ENCODE data around the gene ST8SIA6. TPM values are rescaled to one million over a fixed set of nuclear protein-coding genes. Genes with fewer than 3 reads are reported as not detected.

Gene ST8SIA6
- total RNA-seq, 2 donors from 2014 or later: 0.33 to 1.1 TPM

DNA sequence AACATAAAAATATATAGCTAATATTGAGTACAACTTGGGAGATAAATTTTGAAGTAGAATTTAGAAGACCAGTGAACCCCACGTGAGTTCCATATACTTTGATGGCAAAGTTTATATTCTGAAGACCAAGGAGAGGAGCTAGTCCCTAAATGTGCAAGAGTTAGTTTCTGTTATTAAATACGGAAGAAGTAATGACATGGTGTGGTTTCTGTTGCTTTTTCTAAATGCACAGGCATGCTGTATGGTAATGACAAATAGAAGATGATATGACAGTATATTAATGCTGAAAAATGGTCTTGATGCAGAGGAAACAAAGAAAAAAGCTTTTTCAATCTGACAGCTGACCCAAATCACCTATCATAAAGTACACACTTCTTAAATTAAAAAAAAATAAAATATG is 101.8 kb downstream of the ST8SIA6 start:
- WGBS, 2 experiments (ENCODE audit: insufficient coverage in 1 of 2, insufficient read length in 1 of 2): 91 to 92% methylated on average over 2 of the region's 2 CpGs
- no peak overlapping the region for H3K27ac Mint-ChIP-seq
- Histone ChIP-seq H3K4me3 (ENCODE audit: low read length) (no peak overlapping the region), H3K36me3 (ENCODE audit: control insufficient read depth, insufficient read depth, low read length) (no peaks in the 10 kb centered on the region), H3K9ac (ENCODE audit: extremely low read depth, low read length, poor library complexity, severe bottlenecking) (no peak overlapping the region), H3K9me3 (ENCODE audit: control insufficient read depth, low read length) (peaks cover 4% of the 10 kb centered on the region), H3K27me3 (ENCODE audit: control insufficient read depth, insufficient read depth, low read length, poor library complexity, severe bottlenecking) (no peaks in the 10 kb centered on the region), H3K4me1 (ENCODE audit: control insufficient read depth, insufficient read depth, low read length) (no peaks in the 10 kb centered on the region), H3K27ac (ENCODE audit: low read depth, low read length) (no peak overlapping the region)
- H3K36me3 Mint-ChIP-seq (ENCODE audit: low read depth): no peaks in the 10 kb centered on the region
- TF ChIP-seq, protein P1, sequence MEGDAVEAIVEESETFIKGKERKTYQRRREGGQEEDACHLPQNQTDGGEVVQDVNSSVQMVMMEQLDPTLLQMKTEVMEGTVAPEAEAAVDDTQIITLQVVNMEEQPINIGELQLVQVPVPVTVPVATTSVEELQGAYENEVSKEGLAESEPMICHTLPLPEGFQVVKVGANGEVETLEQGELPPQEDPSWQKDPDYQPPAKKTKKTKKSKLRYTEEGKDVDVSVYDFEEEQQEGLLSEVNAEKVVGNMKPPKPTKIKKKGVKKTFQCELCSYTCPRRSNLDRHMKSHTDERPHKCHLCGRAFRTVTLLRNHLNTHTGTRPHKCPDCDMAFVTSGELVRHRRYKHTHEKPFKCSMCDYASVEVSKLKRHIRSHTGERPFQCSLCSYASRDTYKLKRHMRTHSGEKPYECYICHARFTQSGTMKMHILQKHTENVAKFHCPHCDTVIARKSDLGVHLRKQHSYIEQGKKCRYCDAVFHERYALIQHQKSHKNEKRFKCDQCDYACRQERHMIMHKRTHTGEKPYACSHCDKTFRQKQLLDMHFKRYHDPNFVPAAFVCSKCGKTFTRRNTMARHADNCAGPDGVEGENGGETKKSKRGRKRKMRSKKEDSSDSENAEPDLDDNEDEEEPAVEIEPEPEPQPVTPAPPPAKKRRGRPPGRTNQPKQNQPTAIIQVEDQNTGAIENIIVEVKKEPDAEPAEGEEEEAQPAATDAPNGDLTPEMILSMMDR (conservative IDR thresholded peaks at IDR 0.05): no peak
- no peaks in the 10 kb centered on the region for H3K9me3 Mint-ChIP-seq
- peaks cover 2% of the 10 kb centered on the region for H3K4me1 Mint-ChIP-seq
- no peaks in the 10 kb centered on the region for H3K27me3 Mint-ChIP-seq (ENCODE audit: insufficient read depth)
- H3K4me3 Mint-ChIP-seq: no peak overlapping the region
- DNase-seq: no peak

DNA sequence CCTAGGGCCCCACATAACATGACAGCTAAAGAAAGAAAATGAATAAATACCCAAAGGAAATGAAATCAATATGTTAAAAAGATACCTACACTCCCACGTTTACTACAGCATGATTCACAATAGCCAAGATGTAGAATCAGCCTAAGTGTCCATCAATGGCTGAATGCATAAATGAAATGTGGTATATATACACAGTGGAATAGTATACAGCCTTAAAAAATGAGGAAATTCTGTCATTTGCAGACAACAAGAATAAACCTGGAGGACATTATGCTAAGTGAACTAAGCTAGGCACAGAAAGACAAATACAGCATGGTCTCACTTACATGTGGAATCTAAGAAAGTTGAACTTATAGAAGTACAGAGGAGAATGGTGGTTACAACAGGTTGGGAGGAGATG is 102.9 kb downstream of the ST8SIA6 start:
- Histone ChIP-seq H3K4me3 (ENCODE audit: low read length) (no peak overlapping the region), H3K9me3 (ENCODE audit: control insufficient read depth, low read length) (peaks cover 4% of the 10 kb centered on the region), H3K4me1 (ENCODE audit: control insufficient read depth, insufficient read depth, low read length) (no peaks in the 10 kb centered on the region), H3K36me3 (ENCODE audit: control insufficient read depth, insufficient read depth, low read length) (no peaks in the 10 kb centered on the region), H3K27me3 (ENCODE audit: control insufficient read depth, insufficient read depth, low read length, poor library complexity, severe bottlenecking) (no peaks in the 10 kb centered on the region), H3K9ac (ENCODE audit: extremely low read depth, low read length, poor library complexity, severe bottlenecking) (no peak overlapping the region), H3K27ac (ENCODE audit: low read depth, low read length) (no peak overlapping the region)
- Mint-ChIP-seq H3K36me3 (ENCODE audit: low read depth) (no peaks in the 10 kb centered on the region), H3K4me1 (peaks cover 2% of the 10 kb centered on the region), H3K9me3 (no peaks in the 10 kb centered on the region), H3K27me3 (ENCODE audit: insufficient read depth) (no peaks in the 10 kb centered on the region), H3K4me3 (no peak overlapping the region), H3K27ac (no peak overlapping the region)
- no peak for DNase-seq
- no CpG with 5 or more reads among the region's 1 CpG for WGBS, 2 experiments (ENCODE audit: insufficient coverage in 1 of 2, insufficient read length in 1 of 2)
- TF ChIP-seq, protein P1 (conservative IDR thresholded peaks at IDR 0.05): no peak

DNA sequence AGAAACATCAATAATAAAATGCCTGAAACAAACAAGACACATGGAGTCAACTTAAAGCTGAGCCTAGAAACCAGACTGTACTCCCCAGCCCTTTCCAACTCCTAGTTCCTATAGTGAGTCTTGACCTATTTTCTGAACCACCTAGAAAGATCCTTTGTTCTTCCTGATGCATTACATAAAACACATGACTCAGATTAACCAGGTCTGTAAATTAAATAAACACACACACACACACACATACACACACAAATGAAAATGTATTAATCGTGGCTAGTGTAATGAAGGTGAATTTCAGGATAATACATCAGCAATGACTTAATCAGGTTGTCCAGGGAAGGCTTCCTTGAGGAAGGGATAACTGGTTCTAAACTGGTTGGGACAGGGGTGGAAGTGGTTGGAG is 104.7 kb downstream of the ST8SIA6 start:
- no peak overlapping the region for H3K27ac Mint-ChIP-seq
- no peaks in the 10 kb centered on the region for H3K36me3 Mint-ChIP-seq (ENCODE audit: low read depth)
- H3K4me1 Mint-ChIP-seq: peaks cover 2% of the 10 kb centered on the region
- no peaks in the 10 kb centered on the region for H3K27me3 Mint-ChIP-seq (ENCODE audit: insufficient read depth)
- no peak overlapping the region for H3K4me3 Mint-ChIP-seq
- TF ChIP-seq, protein P1 (conservative IDR thresholded peaks at IDR 0.05): no peak
- no peaks in the 10 kb centered on the region for H3K9me3 Mint-ChIP-seq
- Histone ChIP-seq H3K27me3 (ENCODE audit: control insufficient read depth, insufficient read depth, low read length, poor library complexity, severe bottlenecking) (no peaks in the 10 kb centered on the region), H3K27ac (ENCODE audit: low read depth, low read length) (no peak overlapping the region), H3K36me3 (ENCODE audit: control insufficient read depth, insufficient read depth, low read length) (no peaks in the 10 kb centered on the region), H3K4me1 (ENCODE audit: control insufficient read depth, insufficient read depth, low read length) (no peaks in the 10 kb centered on the region), H3K4me3 (ENCODE audit: low read length) (no peak overlapping the region), H3K9ac (ENCODE audit: extremely low read depth, low read length, poor library complexity, severe bottlenecking) (no peak overlapping the region), H3K9me3 (ENCODE audit: control insufficient read depth, low read length) (peaks cover 4% of the 10 kb centered on the region)
- no peak for DNase-seq
- 87% methylated on average over 1 of the region's 1 CpG; no CpG with 5 or more reads in 1 of the 2 experiments for WGBS, 2 experiments (ENCODE audit: insufficient coverage in 1 of 2, insufficient read length in 1 of 2)
